G401 (cell line): ENCODE measurements around the gene TPBG. TPM values are rescaled to one million over a fixed set of nuclear protein-coding genes. Genes with fewer than 3 reads are reported as not detected.

Experiments
- total RNA-seq: library from RNA; depleted of rRNA; stranded (reverse); fragments of >200 nt; shearing (Covaris generic); gene quantifications from 2 replicates; pipeline ENCODE4 v1.2.3, GENCODE V29; 2014; rRNA removed

Gene TPBG
- total RNA-seq, 1 experiment from 2014 or later = 6.7 TPM

Other genes starting within 250 kb of the TPBG start
- gene IBTK, start 116.1 kb upstream of the TPBG start, total RNA-seq = 31.1 and 49.3 TPM in 2 replicates